Panc1 (cell line): ENCODE data around the gene PHOX2B. TPM values are rescaled to one million over a fixed set of nuclear protein-coding genes. Genes with fewer than 3 reads are reported as not detected.

Experiments
- ATAC-seq: fragments of 200-7000 bp; cut with Tn5 transposase; 2 replicates; pipeline ENCODE4 v1.9.1; 2020; ENCODE audit warnings: mild to moderate bottlenecking, moderate library complexity
- BruUV-seq: library from RNA; stranded (reverse); fragments of 400-500 nt; replicated peaks from 2 replicates; lab custom pipeline; 2021; lab: Mats Ljungman, UMichigan
- CTCF ChIA-PET: fragments of 300-600 bp; sonication (Branson Sonifier 250); formaldehyde crosslinking; loops from one replicate; lab custom pipeline; 2022; ENCODE audit warnings: antibody characterized with exemption; lab: Charles Lee
- POLR2A ChIA-PET: fragments of 300-600 bp; sonication (Branson Sonifier 250); formaldehyde crosslinking; loops from one replicate; lab custom pipeline; 2022; ENCODE audit warnings: antibody characterized with exemption; lab: Charles Lee
- DNase-seq: peaks from one replicate; pipeline ENCODE4 v3.0.0-alpha.2; 2010; ENCODE audit warnings: low read depth, low spot score
- H3K27ac ChIP-seq: 2 replicates; pipeline ENCODE4 v1.5.1; 2011; ENCODE audit warnings: mild to moderate bottlenecking, low read length, inconsistent platforms
- H3K27me3 ChIP-seq: fragments of 200-500 bp; sonication (Bioruptor generic); 2 replicates; pipeline ENCODE4 v1.6.0; 2014; ENCODE audit warnings: low read length, inconsistent platforms; ENCODE audit not compliant: control insufficient read depth, insufficient read depth
- H3K36me3 ChIP-seq: fragments of 200-500 bp; sonication (Bioruptor generic); 2 replicates; pipeline ENCODE4 v1.5.1; 2014; ENCODE audit warnings: inconsistent platforms, mild to moderate bottlenecking, low read length, moderate library complexity; ENCODE audit not compliant: control insufficient read depth, insufficient read depth
- H3K4me1 ChIP-seq: 2 replicates; pipeline ENCODE4 v1.5.1; 2011; ENCODE audit warnings: inconsistent platforms, mild to moderate bottlenecking, low read length, moderate library complexity; ENCODE audit not compliant: control insufficient read depth, insufficient read depth
- H3K4me3 ChIP-seq, 2 experiments: 2 replicates each; pipeline ENCODE4 v1.5.1; 2011 to 2012; ENCODE audit warnings: low read depth in 2 of 2, low read length in 2 of 2, mild to moderate bottlenecking in 2 of 2, inconsistent platforms in 1 of 2, moderate library complexity in 1 of 2
- H3K9me3 ChIP-seq: fragments of 200-500 bp; sonication (Bioruptor generic); 2 replicates; pipeline ENCODE4 v1.5.1; 2014; ENCODE audit warnings: low read depth, mild to moderate bottlenecking, inconsistent platforms, low read length, moderate library complexity; ENCODE audit not compliant: control insufficient read depth, insufficient read depth
- CTCF ChIP-seq: fragments of 450-650 bp; IDR thresholded peaks from 2 replicates; pipeline ENCODE4 v1.5.1; 2017; ENCODE audit warnings: mild to moderate bottlenecking
- POLR2AphosphoS5 ChIP-seq: IDR thresholded peaks from 2 replicates; pipeline ENCODE4 v1.6.1; 2012; ENCODE audit warnings: mild to moderate bottlenecking, low read depth, low read length, moderate library complexity
- REST ChIP-seq, 2 experiments: IDR thresholded peaks; 2 replicates each; pipeline ENCODE4 v1.6.1; 2011 to 2012; ENCODE audit warnings: low read depth in 2 of 2, control low read depth in 1 of 2, low read length in 1 of 2, mild to moderate bottlenecking in 1 of 2, moderate library complexity in 1 of 2; ENCODE audit not compliant: insufficient read depth in 1 of 2
- SIN3A ChIP-seq: IDR thresholded peaks from 2 replicates; pipeline ENCODE4 v1.6.1; 2012; ENCODE audit warnings: low read depth, mild to moderate bottlenecking, low read length, moderate library complexity, borderline replicate concordance; ENCODE audit not compliant: insufficient read depth
- TCF7L2 ChIP-seq: IDR thresholded peaks from 2 replicates; pipeline ENCODE4 v1.6.1; 2011; ENCODE audit warnings: mild to moderate bottlenecking, low read depth, low read length, inconsistent platforms
- in situ Hi-C: cut with HindIII; loops from 2 replicates; pipeline ENCODE4 v1.10.0; 2016; ENCODE audit warnings: low sequenced_read_pairs, low pct_unique_long_range_greater_than_20kb
- intact Hi-C: fragments of 100-400 bp; cut with micrococcal nuclease; formaldehyde crosslinking; loops from one replicate; pipeline ENCODE4 v1.10.0; 2022; ENCODE audit not compliant: unreplicated experiment
- total RNA-seq: library from RNA; stranded (reverse); gene quantifications from one replicate; pipeline ENCODE4 v1.2.1, GENCODE V29; 2021; ENCODE audit not compliant: unreplicated experiment

The PHOX2B gene
- total RNA-seq, 1 experiment from 2014 or later, result not detected

DNA sequence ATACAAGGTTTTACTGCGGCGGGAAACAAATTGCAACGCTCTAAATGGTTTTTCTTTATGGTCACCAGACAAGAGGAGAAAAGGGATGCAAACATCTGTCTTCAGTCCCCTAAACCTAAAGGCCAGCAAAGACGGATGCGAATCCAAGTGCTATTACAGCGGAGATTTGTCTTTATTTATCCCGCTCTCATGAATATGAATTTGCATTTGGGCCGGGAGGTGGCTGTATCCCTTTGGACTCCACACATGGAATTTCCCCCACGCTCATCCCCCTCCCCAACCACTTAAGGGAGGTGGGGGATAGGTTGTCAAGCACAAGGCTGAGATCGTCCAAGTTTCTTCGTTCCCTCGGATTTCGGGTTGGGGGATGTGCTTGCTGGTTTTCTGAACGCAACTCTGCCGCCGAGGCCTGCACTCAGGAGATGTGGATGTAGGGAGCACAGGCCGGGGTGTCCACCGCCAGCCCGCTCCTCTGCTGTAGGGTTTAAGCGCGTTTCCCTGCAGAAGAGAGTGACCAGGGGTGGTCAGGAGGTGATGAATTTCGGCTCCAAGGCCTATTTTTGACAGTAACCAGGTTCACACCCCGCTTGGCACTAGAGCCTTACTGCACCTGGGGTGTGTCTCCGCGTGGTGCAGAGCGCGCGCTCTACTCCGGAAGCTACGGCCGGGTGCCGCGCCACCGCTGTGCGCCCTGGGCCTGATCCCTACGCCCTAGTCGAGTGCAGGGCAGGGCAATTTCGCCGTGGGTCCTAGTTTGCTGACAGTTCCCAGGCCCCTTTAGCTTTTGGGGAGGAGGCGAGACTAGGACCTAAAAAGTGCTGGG is 2.3 kb upstream of the PHOX2B start:
- no peaks in the 10 kb centered on the region for H3K9me3 ChIP-seq
- ChIA-PET POLR2A (no interaction called here), CTCF (no interaction called here)
- ATAC-seq, result no peak
- in situ Hi-C loops (no loop called here), intact Hi-C loops (no loop called here)
- no TSS peak for BruUV-seq
- H3K4me3 ChIP-seq, result no peak overlapping the region
- TF ChIP-seq POLR2AphosphoS5, result no peak
- no peak for TF ChIP-seq CTCF
- TF ChIP-seq SIN3A, result no peak
- TF ChIP-seq TCF7L2, result no peak
- TF ChIP-seq REST (IDR thresholded peaks at IDR 0.05; ENCODE audit: insufficient read depth in 1 of 2, low read depth in 2 of 2, low read length in 1 of 2), result no peak
- no peak for DNase-seq
- H3K27me3 ChIP-seq, result peaks cover 5% of the 10 kb centered on the region; the same call in 1 of the 2 replicates
- no peaks in the 10 kb centered on the region for H3K4me1 ChIP-seq
- no peak overlapping the region for H3K27ac ChIP-seq
- no peaks in the 10 kb centered on the region for H3K36me3 ChIP-seq

- Histone ChIP-seq H3K27ac (no peak overlapping the region), H3K36me3 (no peaks in the 10 kb centered on the region), H3K4me1 (no peaks in the 10 kb centered on the region), H3K4me3 (no peak overlapping the region), H3K27me3 (peaks cover 5% of the 10 kb centered on the region; the same call in 1 of the 2 replicates), H3K9me3 (no peaks in the 10 kb centered on the region)
- in situ Hi-C loops (no loop called here), intact Hi-C loops (no loop called here)
- no peak for TF ChIP-seq REST (IDR thresholded peaks at IDR 0.05; ENCODE audit: insufficient read depth in 1 of 2, low read depth in 2 of 2, low read length in 1 of 2)
- TF ChIP-seq TCF7L2, result no peak
- no peak for TF ChIP-seq POLR2AphosphoS5
- ATAC-seq (no peak), DNase-seq (no peak)
- BruUV-seq, result no TSS peak
- POLR2A ChIA-PET, result no interaction called here
- CTCF ChIA-PET, result no interaction called here
Observed at GRCh38 chr4:41750121-41750625, 1.6 kb upstream of the PHOX2B start.
